Dermis microvascular lymphatic vessel endothelial cell (primary cell): ENCODE data around the gene C7. TPM values are rescaled to one million over a fixed set of nuclear protein-coding genes. Genes with fewer than 3 reads are reported as not detected.

Experiments used
- DNase-seq, 2 donors: peaks; one replicate each; pipeline versions ENCODE4 v3.0.0 to v3.0.0-alpha.2; 2010; ENCODE audit warnings: low read depth in 2 of 2
- total RNA-seq: library from RNA; depleted of rRNA; stranded (reverse); fragments of >200 nt; gene quantifications from 2 replicates; pipeline ENCODE4 v1.2.1, GENCODE V29; 2014

Gene C7
- total RNA-seq, 1 donor from 2014 or later = under 0.01 TPM

DNA sequence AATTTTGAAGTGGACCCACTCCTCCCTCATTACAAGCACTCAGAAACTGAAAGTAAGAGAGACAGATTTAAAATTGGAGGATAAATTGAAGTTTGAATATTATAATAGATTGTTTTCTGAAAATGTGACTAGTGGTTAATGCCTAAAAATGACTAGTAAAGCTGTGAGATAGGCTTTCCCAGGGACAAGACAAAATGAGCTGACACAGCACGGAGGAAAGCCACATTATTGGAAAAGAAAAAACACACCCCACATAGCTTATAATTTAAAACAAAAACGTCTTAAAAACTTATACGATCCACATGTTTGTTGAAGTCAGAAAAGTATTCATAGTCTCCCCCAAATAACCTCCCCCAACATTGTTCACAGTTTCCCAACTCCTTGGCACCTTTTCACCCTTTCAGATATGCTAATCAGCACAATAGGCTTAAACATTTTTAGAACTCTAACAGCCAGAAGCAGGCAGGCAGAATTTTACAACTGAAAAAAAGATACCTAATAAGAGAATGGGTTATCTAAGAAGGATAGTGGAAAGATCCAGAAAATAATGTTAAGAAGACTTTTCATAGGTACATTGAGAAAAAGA is 6.1 kb downstream of the C7 start:
- no peak for DNase-seq

DNA sequence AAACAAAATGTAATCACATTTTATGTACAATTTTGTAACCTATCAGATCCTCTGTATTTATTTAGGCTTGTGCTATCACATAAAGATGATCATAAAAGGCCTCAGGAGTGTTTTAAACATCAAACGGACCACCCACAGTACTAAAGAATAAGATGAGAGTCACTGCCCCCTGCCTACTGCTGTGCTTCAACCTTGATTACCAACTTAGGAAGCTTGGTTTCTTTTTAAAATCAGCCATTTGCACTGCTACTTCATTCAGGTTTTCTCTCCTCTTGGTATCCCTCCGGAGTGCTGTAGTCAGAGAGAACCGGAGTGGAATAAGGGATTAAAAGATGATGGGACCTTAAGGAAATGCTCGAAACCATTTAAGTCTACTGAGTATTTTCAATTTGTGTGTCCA is 6.9 kb downstream of the C7 start:
- DNase-seq = no peak

- no peak for DNase-seq
These were observed 19.7 kb downstream of the C7 start for GRCh38 chr5:40928886-40929448.

GRCh38 chr5:40932766-40933165 is 23.5 kb downstream of the C7 start:
- DNase-seq = no peak

- DNase-seq = no peak
These were observed 27.8 kb downstream of the C7 start for GRCh38 chr5:40937075-40937474.

DNA sequence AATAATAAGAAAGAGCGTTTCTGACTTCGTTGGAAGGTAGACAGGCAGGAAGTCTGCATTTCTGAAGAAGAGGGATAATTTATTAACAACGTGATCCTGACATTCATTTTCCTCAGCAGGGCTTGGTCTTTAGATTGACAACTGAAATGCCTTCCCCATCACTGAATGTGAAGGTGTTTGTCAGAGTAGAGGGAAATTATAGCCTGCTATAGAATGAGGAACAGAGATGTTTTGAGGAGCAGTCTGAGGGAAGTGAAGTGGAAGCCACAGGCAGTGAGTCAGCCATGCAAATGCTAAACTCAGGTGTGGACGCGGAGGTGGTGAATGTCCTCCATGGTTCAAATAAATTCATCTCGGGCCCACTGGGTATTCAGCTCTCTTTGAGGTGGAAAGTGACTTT is 30.5 kb downstream of the C7 start:
- DNase-seq = no peak

- DNase-seq = no peak
These were observed 35.8 kb downstream of the C7 start for GRCh38 chr5:40945111-40945510.

- DNase-seq = peak in 1 of 2 donors; percentile 15
These were observed 46.0 kb downstream of the C7 start for GRCh38 chr5:40955313-40955712.

GRCh38 chr5:40957048-40957447 is 47.8 kb downstream of the C7 start:
- no peak for DNase-seq

DNA sequence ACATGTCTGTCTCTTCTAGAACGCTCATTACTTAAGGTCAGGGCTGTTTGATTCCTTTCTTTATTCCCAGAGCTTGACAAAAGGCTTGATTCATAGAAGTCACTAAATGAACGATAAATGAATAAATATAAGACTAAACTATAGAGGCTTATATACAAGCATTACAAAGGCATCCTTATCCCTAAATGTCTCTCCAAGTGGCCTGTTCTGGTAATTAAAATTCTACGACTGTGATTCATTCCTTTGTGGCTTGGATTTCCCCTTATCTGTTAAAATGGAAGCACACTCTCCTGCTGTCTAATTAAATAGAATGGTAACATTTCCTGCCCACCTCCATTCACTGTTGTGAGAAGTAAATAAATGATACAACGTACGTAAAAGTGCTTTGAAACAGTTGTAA is 49.5 kb downstream of the C7 start:
- no peak for DNase-seq

DNA sequence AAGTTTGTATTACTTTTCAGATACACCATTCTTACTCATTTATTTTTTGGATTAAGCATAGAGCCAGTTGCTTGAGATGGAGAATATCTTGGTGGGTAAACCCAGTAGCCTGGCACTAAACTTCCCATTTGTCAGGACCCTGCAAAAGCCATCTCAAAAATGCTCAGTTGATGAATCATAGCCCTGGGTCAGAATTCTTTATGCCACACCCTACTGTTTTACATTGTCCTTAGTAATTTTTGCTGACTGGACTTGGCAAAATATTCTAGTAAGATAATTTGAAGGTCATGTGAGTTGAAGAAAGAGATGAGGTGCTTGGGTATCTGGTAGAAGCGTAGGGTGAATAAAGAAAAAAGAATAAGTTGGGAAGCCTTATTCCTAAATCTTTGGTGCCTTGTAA is 50.7 kb downstream of the C7 start:
- DNase-seq = no peak

DNA sequence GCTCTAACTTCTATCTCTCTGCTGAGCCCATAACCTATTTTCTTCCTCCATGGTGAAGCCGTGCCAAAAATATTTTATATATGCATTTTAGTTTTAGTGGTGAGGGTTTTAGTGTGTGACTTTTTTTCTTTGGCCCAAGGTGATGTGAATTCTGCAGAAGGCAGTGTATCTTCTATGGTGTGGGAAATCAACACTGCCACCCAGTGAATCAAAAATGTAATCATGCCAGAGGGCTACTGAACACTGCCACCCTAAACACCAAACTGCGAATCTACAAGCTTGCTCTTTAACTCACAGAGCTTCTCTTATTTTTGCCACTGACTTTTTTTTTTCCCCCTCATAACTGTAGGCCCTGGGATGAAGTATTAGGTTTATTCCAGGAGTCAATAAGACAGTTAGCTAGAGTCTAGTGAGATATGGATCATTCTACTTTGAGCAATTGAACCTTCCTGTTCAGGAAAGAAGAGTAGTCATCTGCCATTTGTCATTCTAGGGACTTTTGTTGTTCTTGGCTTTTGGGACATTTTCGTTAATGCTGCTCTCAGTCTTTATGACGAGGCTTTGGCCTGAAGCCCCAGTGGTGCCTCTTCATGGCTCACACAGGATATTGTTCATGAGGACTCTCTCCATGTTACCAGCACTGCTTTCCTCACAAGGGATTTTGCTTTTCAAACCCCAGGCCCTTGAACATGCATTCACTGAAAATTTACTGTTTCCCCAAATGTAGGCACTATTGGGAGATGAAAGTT is 53.1 kb downstream of the C7 start:
- peak; percentile 4 to 15 for DNase-seq

GRCh38 chr5:40972434-40972833 is 63.1 kb downstream of the C7 start:
- DNase-seq = no peak

DNA sequence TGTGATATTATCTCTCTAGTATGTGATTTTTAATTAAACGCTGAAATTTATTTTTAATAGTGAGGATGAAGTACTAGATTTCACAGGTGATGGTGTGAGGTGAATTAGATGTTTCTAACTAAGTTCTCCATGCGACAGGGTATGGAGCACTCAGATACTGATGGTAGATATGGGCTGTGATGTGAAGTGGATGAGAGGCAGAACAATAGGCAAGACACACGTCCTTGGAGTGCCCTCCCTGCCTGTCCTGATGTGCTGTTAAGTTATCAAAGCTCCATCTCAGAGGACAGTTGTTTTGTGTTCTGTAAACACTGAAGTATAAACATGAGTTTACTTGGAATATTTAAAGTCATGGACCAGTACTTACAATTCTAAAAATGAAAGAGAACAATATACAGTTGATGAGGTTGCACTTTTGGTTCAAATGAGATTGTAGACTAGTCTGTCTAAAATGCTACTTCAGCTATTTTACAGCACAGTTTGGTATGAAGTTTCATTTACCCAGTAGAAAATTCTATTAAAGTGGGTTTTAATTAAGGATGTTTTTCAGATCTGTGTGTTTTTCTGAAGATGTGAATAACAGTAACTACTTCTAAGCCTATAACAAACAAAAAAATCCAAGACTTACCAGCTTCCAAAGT is 64.2 kb downstream of the C7 start:
- DNase-seq = no peak

DNA sequence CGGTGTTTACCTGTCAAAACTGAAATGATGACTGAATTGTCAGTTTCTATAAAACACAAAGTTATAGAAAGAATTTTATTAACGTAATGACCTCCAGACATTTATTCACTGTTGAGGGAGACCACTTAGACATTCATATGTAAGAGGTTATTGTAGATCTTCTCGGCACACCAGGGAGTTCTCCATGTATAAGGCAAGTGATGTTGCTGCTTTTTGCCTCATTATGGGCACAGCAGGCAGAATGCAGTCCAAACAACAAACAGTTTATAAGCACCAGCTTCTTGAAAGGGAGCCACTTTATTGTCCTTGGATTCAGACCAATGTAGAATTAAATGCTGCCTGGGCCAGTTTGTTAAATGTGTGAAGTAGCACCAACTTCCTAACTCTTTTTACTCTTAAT is 66.7 kb downstream of the C7 start:
- no peak for DNase-seq

GRCh38 chr5:40976836-40977235 is 67.5 kb downstream of the C7 start:
- DNase-seq = no peak

DNA sequence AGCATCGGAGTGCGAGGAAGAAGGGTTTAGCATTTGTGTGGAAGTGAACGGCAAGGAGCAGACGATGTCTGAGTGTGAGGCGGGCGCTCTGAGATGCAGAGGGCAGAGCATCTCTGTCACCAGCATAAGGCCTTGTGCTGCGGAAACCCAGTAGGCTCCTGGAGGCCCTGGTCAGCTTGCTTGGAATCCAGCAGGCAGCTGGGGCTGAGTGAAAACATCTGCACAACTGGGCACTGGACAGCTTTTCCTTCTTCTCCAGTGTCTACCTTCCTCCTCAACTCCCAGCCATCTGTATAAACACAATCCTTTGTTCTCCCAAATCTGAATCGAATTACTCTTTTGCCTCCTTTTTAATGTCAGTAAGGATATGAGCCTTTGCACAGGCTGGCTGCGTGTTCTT is 72.1 kb downstream of the C7 start:
- no peak for DNase-seq

- DNase-seq = no peak
These were observed 74.5 kb downstream of the C7 start for GRCh38 chr5:40983781-40984180.

DNA sequence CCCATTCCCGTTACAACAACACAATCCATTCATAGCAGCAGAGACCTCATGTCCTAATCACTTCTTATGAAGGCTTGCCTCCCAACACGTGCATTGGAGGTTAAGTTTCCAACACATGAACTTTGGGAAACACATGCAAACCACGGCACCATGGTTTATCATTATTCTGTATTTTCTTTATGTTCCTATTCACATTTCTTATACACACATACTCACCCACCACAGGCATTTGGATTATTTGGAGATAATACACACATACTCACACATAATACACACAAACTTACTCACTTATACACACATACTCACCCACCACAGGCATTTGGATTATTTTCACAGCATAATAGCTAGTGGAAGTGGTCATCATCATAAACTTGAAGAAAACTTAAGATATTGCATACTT is 75.6 kb downstream of the C7 start:
- DNase-seq = no peak

DNA sequence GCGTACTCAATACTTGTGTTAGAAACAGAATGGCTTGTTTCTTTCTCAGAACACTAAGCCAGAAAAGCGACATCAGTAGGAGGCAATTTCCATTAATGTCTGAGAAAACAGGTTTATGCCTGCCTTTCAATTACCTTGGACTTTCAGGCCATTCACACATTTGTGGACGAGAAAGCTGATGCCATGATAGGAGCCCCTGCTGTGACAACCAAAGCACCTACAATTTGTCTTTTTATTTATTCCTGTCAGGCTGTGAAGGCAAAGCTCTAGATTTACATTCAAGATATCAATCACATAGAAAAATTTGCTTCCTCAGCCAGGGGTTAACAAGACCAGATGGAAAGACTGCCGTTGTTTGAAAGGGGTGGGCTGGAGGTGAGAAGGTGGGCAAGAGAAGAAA is 76.2 kb downstream of the C7 start:
- no peak for DNase-seq

- no peak for DNase-seq
These were observed 77.4 kb downstream of the C7 start for GRCh38 chr5:40986666-40987065.

DNA sequence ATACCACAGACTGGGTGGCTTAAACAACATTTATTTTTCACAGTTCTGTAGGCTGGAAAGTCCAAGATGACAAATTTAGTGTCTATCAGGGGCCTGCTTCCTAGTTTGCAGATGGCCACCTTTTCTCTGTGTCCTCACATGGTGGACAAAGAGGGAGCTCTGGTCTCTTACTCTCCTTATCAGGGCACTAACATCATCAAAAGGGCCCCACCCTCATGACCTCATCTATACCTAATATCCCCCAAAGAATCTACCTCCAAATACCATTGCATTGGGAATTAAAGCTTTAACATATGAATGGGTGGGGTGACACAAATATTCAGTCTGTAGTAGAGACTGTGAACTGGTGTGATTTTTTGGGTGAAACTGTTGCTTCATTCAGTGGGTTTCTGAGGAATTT is 78.1 kb downstream of the C7 start:
- DNase-seq = no peak
